NCI-H748 (cell line): ENCODE data around the gene AQR.
"Not testable (repeated sequence)": the region's sequence is repeated elsewhere in the genome, so short reads cannot be mapped to it uniquely, and the experiment has no call there.

ENCODE experiments used
- DNase-seq: peaks from one replicate; lab custom pipeline; 2025; ENCODE audit not compliant: unreplicated experiment; lab: John Stamatoyannopoulos, UW

Gene AQR

DNA sequence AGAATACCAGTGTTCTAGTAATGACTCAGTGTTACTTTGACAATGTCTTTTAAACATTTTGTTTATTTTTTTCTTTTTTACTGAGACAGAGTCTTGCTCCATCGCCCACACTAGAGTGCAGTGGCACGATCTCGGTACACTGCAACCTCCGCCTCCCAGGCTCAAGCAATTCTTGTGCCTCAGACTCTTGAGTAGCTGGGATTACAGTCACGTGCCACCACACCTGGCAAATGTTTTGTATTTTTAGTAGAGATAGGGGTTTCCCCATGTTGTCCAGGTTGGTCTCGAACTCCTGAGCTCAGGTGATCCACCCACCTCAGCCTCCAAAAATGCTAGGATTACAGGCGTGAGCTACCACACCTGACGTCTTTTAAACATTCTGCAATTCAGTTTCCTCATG, 15.7 kb downstream of the AQR start:
- DNase-seq, result no peak

DNA sequence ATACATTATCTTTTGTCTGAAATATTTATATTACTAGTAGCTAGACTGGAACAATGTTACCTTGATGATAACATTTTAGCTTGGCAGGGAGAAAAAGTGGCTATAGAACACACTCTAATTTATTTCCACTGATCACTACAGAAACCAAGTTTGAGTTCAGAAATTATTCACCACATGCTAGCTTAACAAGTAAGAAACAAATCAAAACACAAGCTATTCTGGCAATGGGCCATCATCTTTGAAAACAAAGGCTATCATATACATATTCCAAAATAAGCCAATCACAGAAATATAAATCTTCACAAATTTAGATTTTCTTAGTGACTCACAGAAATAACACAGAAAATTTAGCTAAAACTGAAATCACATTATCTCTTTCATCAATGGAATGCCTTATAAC, 17.1 kb downstream of the AQR start:
- DNase-seq, result no peak

DNA sequence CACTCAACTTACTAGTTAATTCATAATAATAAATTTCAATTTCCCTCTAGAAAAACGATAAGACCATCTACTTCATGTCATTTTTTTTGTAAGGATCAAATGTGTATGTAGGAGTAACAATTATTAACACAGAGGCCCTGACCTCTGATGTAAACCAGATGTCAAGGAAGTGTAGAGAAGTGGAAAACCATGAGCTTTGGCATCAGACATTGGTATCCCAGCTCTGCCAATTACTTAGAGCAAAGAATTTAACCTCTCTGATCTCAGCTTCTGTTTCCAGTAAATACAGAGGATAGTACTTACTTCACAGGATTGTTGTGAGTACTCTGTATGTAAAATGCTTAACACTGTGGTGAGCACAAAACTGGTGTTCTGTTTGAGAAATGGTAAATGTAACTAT, 17.5 kb downstream of the AQR start:
- DNase-seq, result no peak

DNA sequence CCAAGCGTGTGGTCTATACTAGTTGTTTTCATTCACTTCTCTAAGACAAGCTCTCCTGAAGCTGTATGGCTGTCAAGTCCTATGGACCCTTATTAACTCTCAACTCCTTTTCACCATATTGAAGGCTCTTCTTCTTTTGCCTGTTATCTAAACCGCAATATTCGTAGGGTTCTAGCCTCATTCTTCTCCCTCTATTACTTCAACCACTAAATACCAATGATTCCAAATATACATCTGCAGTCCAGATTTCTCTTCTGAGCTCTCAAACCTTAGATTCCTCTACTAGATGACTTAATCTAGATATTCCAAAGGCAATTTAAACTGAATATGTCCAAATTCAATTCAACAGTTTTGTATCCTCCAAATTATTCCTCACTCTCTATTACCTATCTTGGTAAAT, 24.6 kb downstream of the AQR start:
- DNase-seq, result no peak

DNA sequence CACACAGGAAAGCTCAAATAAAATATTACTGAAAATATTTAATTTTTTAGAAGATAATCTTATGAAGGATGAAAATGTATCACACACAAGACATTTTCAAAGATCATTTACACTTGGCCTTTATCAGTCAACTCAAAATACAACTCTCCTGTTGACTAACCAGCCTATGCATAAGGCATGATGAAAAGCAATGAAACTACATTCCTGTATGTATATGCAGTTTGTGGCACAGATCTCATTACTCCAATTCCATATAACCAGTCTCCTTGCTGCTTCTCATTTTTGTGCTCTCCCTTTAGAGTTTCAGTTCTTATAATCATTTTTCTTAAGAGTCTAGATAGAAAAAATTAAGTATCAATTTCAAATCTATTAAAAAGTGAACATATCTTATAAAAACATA, 25.8 kb downstream of the AQR start:
- DNase-seq, result no peak

DNA sequence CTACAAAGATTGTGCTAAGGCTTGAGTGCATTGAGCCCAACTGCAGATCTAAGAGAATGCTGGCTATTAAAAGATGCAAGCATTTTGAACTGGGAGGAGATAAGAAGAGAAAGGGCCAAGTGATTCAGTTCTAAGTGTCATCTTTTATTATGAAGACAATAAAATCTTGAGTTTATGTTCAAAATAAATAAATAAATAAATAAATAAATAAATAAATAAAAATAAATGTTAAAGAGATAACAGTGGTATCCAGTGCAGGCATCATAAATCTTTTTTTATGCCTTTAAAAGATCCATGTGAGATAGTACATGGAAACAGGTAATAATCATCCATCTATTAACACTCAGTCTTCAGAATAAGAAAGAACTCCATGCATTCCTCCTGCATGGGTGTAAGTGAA, 26.3 kb downstream of the AQR start:
- not testable (repeated sequence) for DNase-seq

DNA sequence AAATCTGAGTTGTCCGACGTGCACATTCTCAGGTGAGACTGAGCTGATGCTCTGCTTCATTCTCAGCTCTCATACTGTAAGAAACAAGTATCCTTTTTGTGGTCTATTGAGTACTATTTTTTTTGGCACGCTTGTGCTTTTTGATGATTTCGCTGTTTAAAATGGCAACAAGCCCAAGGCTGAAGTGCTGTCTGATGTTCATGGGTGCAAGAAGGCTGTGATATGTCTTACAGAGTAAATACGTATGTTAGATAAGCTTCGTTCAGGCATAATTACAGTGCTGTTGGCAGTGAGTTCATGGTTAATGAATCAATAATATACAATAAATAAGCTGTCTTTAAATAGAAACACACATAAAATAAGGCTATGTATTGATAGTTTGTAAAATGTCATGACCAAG, 27.2 kb downstream of the AQR start:
- DNase-seq, result no peak

DNA sequence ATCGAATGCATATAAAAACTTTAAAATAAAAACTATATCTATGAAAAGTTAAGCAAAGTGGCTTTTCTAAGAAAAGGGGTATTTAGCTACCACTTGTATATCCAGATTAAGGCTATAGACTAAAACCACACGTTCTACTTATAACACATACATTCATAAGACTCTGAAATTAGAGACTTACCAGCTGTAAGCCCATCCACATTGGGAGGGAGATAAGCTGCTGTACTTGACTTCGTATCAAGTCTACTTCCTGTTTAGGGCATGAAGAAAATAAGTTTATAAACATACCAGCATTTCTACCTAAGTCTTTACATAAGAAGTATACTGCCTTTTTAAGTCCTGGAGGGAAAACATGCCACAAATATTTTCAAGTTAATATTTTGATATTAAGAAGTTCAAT, 27.7 kb downstream of the AQR start:
- no peak for DNase-seq

DNA sequence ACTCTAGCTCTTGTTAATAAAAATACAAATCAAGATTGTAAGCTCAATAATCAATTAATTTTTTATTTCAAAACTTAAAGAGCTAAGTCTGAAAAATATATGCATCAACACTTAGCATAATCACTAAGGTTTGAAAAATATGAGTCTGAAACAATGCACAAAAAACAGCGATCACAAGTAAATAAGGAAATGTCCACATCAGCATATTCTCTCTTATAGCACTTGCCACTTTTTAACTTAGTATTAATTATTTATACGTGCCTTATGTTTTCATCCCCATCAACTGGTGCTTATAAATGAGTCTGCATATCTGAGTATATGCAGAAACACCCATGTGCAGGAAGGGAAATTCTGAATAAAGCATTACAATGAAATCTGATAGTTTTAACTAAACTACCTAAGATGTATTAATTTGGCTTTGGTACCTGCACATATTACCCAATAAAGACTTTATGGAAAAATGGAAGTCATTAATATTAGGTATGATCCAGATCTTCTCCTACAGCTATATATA, 28.3 kb downstream of the AQR start:
- no peak for DNase-seq

DNA sequence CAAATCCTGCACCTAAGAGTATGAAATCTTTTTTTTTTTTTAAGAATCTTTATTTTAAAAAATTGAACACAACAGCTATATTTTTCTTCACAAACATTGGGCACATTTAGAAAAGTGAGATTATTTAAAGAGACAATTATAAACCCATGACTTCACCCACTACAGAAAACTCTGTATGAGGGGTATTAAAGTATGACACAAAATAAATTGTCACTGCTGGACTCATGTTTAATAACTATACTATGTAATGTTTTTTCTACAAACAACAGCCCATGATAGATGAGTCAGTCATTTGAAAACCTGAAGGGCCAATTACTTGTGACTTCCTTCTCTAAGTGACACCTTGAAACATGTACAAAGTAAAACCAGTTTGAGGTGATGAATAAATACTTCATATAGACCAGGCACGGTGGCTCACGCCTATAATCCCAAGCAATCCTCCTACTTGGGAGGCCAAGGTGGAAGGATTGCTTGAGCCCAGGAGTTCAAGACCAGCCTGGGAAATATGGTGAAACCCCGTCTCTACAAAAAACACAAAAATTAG, 36.0 kb downstream of the AQR start:
- DNase-seq, result no peak

DNA sequence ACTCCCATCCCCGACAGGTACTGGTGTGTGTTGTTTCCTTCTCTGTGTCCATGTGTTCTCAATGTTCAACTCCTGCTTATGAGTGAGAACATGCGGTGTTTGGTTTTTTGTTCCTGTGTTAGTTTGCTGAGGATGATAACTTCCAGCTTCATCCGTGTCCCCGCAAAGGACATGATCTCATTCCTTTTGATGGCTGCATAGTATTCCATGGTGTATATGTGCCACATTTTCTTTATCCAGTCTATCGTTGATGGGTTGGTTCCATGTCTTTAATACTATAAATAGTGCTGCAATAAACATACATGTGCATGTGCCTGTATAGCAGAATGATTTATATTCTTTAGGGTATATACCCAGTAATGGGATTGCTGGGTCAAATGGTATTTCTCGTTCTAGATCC, 41.2 kb downstream of the AQR start:
- DNase-seq, result not testable (repeated sequence)

DNA sequence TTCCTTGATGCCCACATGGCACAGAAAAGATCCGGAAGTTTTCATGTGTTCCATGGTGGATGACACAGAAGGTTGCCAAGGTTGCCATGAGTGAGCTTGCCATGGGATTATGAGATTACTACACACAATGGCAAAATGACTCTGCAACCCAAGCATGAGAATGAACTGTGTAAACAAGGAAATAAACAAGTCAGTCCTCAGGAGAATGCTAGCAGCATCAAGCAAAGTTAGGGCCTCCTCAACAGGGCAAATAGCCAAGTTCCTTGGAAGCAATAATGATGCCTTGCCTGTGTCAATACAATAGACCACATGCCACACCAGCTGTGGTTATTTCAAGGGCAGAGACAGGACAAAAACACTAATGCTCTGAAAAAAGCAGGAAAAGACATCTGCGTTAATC, 41.8 kb downstream of the AQR start:
- DNase-seq, result no peak

DNA sequence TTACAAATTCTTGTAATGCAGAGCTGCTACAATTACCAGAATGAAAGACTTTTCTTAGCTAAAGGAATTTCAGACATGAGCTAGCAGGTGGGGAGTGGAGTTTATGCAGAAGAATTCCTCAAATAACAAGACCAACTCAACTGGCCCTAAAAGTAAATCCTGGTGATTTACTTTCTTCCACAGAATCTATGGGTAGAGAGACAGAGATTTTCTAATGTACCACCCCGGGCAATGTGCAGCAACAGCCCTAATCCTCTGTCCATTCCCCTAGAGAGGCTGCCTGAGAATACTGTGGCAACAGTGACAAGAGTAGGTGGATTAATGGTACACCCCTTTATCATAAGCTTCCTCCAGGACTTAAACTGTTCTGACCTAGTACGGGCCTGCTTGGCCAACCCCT, 55.2 kb downstream of the AQR start:
- DNase-seq, result no peak

DNA sequence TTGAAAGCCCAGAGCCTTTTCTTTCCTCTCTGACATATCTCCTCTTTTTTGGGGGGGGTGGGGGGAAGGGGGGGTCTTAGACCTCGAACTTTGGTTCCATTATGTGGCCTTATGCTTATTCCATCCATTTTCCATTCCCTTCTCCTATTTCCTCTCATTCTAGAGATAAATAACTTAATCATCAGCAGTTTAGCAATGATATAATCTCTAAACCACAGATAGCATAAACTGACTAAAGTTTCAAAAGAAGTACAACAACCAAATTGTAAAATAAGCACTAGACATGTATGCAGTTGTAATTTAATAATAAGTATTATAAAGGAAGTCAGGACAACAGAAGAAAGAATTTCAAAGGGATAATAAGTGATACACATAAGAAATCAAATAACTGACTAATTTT, 64.5 kb downstream of the AQR start:
- no peak for DNase-seq

DNA sequence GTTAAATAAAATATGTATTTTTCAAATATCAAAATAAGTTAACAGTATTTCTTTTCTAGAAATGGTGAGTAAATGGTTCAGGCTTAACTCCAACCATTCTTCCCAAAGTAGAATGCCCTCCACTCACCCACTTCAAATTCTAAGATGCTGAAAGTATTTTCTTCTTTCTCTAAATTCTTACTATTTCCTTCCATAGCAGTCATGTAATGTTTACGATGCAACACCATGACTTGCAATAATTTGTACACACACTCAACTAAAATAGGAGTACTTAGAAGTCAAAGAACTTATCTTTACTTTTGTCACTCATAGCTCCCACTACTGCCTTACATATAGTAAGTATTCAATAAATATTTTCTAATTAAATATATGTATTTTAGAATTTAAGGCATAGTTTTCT, 65.0 kb downstream of the AQR start:
- no peak for DNase-seq

DNA sequence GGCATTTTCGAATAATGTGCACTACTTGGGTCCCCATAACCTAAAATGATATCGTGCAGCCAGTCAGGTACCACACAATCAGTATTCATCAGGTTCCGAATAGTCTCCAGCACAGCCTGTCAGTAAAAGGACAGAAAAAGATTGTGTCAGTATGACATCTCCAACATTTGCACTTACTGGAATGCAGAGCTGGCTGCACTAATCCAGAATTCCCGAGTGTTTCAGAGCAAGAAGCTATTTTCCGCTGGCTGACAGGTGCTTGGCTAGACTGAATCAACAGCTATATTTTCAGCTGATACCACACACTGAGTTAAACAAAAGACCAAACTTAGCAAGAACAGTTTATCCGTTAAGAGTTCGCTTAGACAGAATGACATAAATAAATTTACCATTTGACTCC, 68.8 kb downstream of the AQR start:
- peak; percentile 13 for DNase-seq

DNA sequence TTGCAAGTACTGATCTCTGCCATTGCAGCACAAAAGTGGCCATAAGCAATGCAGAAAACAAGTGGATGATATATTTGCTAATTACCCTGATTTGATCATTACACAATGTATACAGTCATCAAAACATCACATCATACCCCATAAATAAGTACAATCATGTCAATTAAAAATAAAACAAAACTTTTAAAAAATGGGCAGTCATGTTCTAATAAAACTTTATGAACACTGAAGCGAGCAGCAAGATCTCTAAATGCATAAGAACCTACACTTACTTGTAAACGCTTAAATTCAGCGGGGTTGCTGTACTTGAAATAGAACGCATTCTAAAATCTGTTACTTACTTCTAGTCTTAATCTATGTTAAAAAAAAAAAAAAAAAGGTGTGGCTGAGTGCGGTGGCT, 73.4 kb downstream of the AQR start:
- no peak for DNase-seq

DNA sequence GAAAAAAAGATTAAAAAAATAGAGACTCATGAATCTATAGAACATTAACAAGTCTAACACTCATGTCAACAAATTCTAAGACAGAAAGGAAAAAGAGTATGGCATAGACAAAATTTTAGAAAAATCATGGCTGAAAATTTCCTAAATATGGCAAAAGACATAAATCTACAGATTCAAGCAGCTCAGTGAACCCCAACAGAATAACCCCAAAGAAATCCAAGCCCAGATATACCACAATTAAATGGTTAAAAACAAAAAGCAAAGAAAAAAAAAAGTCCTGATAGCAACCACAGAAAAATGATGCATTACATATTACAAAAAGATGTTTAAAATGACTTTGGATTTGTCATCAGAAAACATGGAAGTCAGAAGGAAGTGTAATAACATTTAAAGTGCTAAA, 75.6 kb downstream of the AQR start:
- no peak for DNase-seq

DNA sequence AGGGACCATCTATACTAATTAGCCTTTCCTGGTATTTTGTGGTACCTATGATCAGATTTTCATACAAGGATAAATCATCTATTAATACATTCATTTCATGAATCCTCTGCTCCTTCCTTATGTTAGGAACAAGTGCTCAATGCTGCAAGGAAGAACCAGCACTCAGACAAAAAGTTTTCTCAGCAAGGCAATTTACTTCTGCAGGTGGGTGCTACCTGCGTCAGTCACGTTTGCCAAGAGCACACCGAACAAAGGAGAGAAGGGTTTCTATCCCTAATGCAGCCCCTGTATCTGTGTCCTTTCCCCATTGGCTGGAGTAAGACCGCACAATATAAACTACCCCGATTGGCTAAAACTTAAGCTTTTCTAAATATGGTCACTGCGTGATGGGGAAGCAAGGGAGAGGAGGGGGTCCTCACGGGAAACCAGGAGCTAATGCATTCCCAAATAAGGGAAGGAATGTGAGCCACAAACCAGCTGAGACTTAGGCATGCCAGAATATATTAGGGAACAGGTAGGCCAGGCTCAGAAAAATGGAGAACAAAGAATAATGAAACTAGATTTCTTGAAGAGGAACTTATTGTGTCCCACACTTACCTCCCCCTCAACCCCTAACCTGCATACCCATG, 76.5 kb downstream of the AQR start:
- DNase-seq, result no peak

DNA sequence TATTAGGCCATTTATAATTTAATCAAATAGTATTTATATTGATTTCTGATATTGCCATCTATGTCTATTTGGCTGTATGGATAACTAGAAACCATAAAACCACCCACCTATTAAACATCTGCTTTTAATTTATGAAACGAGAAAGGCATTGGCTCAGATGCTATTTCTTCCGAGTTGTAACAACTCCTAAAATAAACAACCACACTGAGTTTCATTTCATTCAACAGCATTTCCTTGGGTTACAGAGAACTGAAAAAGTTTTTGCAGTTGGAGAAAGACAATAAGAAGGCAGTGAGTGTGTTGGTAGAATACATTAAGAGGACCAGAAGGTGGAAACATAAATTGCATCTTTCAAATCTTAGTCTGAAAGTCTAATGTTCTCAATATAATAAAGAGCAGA, 79.1 kb downstream of the AQR start:
- DNase-seq, result no peak

DNA sequence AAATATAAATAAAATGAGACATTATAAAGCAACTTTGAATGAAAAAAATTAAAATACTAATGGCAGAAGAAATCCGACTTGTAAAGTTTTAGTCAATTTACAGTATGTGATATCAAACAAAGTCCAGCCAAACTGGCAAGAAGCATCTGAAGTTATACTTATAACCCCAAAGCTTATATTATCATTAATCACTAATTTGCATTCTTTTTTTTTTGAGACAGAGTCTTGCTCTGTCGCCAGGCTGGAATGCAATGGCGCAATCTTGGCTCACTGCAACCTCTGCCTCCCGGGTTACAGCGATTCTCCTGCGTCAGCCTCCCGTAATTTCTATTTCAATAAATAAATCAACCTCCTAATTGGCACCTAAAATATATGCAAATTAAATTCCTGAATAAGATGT, 80.1 kb downstream of the AQR start:
- DNase-seq, result no peak

DNA sequence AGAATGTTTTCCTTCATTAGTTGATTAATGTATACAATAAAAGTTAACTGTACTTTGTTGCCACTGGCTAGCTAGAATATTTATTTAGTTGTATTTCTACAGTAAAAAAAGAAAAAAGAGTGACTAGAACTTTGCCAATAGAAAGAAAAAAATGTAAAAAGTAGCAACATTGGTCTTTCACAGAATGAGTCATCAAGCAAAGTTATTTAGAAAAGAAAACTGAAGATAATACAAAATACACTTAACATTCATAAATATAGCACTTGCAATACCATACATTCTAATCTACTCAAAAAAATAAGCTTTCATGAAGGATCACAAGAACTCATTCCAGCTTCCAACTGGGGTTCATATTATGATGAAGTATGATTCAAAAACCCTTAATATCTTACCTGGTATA, 83.4 kb downstream of the AQR start:
- DNase-seq, result no peak

DNA sequence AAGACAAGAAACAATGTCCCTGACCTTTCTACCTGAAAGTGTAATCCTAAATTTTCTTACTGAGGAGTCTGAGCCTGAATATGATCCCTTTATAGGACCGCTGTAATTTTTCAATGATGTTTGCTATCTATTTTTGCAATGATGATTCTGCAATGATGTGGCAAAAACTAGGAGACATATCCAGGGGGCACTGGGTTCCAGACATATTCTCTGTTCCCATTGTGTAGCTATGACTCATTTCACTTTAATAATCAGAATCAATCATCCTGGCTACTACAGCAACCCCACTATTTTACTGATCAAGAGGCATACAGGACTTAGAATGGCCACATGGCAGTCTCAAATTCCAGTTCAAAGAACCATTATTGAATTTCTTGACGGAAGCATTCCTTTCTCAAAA, 85.9 kb downstream of the AQR start:
- no peak for DNase-seq
